DMS153 (cell line): ENCODE data around the gene ZDHHC14.
"Not testable (repeated sequence)": the region's sequence is repeated elsewhere in the genome, so short reads cannot be mapped to it uniquely, and the experiment has no call there.

ENCODE experiments used
- DNase-seq: peaks from one replicate; lab custom pipeline; 2025; lab: John Stamatoyannopoulos, UW

Gene ZDHHC14

GRCh38 chr6:157570752-157571151 lies 189.8 kb downstream of the ZDHHC14 start:
- DNase-seq = no peak

- DNase-seq = no peak
Observed at GRCh38 chr6:157571269-157571668, 190.3 kb downstream of the ZDHHC14 start.

DNA sequence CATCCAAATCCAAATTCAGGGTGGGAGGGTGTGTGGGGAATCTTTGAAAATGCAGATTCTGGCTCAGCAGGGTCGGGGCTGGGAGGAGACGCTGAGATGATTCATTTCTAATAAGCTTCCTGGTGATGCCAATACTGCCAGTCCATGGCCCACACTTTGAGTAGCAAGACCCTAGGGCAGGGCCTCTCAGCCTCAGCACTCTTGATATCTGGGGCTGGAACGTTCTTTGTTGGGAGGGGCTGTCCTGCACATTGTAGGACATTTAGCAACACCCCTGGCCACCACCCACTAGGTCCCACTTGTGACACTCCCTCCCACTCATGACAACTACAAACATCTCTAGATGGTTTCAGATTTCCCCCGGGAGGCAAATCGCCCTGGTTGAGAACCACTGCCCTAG lies 191.0 kb downstream of the ZDHHC14 start:
- DNase-seq = no peak

DNA sequence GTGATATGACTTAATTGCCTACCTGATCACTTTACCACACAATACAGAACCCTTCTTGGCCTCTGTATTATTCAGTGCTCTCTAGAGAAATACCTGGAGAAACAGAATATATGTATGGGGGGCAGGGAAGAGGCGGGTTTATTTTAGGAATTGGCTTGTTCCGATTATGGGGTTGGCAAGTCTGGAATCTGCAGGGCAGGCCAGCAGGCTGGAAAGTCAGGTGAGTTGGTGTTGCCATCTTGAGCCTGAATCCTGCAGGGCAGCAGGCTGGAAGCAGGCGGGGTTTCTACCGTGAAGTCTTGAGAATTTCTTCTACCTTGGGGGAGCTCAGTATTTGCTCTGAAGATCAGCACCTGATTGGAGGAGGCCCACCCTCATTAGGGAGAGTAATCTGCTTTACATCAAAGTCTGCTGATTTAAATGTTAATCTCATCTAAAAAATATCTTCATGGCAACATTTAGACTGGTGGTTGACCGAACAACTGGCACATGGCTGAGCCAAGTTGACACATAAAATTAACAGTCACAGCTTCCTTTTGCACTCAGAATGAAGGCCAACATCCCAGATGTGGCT lies 193.9 kb downstream of the ZDHHC14 start:
- no peak for DNase-seq

GRCh38 chr6:157575436-157576145 lies 194.6 kb downstream of the ZDHHC14 start:
- DNase-seq = no peak

GRCh38 chr6:157576991-157577390 lies 196.0 kb downstream of the ZDHHC14 start:
- DNase-seq = not testable (repeated sequence)

DNA sequence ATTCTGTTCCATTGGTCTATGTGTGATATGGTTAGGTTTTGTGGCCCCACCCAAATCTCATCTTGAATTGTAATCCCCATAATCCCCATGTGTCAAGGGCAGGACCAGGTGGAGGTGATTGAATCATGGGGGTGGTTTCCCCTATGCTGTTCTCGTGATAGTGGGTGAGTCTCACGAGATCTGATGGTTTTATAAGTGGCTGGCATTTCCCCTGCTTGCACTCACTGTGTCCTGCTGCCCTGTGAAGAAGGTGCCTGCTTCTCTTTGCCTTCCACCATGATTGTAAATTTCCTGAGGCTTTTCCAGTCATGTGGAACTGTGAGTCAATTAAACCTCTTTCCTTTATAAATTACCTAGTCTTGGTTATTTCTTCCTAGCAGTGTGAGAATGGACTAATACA lies 197.5 kb downstream of the ZDHHC14 start:
- DNase-seq = not testable (repeated sequence)

DNA sequence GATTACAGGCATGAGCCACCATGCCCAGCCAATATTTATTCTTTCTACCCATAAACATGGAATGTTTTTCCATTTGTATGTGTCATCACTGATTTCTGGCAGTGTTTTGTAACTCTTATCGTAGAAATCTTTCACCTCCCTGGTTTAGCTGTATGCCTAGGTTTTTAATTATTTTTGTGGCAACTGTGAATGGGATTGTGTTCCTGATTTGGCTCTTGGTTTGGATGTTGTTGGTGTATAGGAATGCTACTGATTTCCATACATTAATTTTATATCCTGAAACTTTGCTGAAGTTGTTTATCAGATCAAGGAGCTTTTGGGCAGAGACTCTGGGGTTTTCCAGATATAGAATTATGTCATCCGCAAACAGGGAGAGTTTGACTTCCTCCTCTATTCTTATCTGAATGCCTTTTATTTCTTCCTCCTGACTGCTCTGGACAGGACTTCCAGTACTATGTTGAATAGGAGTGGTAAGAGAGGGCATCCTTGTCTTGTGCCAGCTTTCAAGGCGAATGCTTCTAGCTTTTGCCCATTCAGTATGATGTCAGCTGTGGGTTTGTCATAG lies 198.6 kb downstream of the ZDHHC14 start:
- DNase-seq = no peak

DNA sequence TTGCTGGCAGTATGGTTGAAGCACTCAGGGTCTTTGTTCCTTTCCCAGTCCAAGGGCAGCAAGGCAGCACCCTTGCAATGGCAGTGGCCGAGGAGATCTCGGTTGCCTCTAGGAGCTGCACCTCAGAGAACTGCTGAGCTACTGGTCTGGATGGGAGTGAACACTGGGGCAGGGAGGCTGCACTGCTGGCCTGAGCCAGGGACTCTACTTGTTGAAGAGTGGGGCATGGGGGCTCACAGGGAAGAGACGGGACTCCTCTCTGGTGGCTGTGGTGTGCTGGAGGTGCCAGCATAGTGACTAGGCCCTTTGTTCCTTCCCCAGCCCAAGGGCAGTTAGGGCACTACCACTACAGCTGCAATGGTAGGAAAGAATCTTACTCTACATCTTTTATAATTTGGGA lies 203.0 kb downstream of the ZDHHC14 start:
- no peak for DNase-seq

DNA sequence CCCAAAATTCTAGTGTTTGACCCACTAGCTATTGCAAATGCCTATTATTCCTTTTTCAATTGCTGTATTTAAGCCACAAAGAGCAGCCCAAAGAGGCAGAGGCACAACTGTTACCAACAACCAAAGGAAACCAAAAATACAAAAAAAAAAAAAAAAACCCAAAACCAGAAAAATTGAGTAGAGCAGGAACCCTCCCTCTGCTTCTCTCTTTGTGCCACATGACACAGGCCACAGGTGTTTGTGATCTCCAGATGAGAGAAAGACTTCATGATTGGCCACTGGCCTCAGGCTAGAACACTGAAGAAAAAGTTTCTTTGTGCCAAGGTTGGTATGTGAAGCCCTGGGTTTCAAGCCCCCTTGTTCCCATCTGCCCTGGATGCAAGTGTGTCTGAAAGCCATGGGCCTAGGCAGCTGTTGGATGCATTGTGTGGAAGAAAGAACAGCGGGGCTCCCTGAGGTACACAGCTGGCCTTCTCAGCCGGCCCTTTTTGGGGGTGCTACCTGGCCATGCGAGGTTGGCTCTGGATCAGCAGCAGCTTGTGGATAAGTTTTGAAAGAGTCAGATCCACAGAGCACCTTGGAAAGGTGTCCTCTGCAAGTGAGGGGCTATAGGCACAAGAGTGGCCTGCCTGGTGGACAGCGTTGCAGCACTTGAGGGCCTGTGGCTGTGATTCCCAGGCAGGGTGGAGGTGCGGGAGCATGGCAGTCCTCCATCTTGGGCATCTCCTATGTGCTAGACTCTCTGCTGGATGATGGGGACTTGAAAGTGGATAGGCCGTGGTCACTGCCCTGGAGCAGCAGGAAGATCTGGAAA lies 204.5 kb downstream of the ZDHHC14 start:
- DNase-seq = no peak

GRCh38 chr6:157586088-157586414 lies 205.1 kb downstream of the ZDHHC14 start:
- DNase-seq = no peak

- no peak for DNase-seq
Observed at GRCh38 chr6:157586476-157587126, 205.6 kb downstream of the ZDHHC14 start.

DNA sequence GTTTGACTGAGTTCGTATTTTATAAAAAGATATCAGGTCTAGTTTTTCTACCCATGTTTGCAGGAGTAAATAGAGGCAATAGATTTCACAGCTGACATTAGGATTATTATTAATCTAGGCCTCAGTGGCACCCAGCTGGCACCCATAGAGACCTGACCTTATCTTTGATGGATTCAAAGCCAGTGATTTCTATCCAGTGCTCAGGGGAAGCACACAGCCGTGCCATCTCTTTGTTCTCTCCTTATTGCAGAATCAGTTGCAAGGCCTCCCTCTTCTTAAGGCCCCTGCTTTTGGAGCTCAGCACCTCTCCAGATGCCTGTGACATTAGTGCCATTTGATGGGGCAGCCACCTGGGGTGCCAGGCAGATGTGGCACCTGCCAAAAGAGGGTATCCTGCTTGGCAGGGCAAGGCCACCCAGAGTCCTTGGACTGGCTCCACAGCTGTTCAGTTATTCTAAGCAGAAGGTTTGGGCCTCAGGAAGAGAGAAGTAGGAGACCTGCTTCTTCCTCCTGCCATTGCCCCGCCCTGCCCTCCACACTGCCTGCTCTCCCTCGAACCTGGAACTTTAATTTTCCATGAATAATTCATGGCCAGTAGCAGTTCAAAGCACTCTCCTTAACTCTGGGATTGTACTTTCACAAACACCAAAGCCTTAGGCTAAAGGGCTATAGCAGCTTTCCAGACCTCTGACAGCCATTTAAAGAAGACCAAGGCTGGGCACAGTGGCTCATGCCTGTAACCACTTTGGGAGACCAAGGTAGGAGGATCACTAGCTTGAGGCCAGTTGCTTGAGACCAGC lies 206.3 kb downstream of the ZDHHC14 start:
- DNase-seq = no peak

DNA sequence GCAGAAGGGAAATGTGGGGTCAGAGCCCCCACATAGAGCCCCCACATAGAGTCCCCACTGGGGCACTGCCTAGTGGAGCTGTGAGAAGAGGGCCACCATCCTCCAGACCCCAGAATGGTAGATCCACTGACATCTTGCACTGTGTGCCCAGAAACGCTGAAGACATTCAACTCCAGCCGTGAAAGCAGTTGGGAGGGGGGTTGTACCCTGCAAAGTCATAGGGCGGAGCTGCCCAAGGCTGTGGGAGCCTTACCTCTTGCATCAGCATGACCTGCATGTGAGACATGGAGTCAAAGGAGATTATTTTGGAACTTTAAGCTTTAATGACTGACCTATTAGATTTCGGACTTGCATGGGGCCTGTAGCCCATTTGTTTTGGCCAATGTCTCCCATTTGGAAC lies 209.7 kb downstream of the ZDHHC14 start:
- DNase-seq = not testable (repeated sequence)

- DNase-seq = no peak
Observed at GRCh38 chr6:157592541-157592940, 211.6 kb downstream of the ZDHHC14 start.

- no peak for DNase-seq
Observed at GRCh38 chr6:157592980-157593379, 212.0 kb downstream of the ZDHHC14 start.

DNA sequence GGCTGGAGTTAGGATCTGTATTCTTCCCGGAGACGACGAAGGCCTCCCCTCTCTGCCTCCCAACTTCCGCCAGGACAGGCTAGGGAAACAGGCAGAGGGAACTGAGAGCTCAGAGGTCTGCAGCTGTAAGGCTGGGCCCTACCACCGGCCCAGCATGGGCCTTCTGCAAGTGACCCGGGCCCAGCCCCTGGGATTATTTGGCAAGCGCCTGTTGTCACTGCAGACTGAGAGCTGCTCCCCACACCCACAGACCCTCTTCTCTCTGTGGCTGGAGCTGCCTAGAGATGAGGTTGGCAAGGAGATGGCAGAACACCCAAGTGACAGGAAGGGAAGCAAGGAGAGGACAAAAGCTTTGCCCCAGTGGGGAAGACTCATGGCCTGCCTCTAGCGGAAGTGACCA lies 212.6 kb downstream of the ZDHHC14 start:
- no peak for DNase-seq

DNA sequence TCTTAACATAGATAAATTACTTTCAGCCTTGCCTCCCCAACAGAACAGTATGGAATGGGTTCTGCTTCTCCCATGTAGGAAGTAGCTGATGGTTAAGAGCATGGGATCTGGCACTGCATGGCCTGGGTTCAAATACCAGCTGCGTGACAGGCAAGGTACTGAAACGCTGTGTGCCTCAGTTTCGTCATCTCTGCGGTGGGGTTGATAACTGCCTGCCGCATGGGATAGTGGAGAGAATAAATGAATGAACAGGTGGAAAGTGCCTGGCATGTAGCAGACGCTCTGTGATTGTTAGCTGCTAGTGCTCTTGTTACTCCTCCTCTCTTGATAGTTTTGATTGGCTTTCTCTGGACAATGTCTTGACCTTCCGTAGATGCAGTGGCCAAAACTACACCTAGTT lies 213.3 kb downstream of the ZDHHC14 start:
- DNase-seq = no peak

DNA sequence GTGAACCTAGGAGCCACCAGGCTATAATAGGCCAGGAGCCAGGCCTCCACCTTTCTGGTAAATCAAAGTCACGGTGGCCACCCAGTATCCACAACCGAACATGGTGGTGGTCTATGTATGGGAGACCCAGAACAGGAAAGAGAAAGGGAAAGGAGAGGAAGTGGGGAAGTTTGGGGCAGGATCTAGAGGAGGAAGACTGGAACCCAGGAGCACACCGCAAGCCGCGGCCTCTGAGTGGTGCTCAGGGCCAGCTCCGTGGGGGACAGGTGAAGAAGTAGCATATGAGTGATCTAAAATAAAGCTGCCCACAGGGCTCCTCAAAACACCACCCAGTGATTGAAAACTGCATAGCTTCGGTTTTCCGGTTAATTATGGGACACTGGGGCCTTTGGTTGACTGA lies 214.8 kb downstream of the ZDHHC14 start:
- DNase-seq = no peak

DNA sequence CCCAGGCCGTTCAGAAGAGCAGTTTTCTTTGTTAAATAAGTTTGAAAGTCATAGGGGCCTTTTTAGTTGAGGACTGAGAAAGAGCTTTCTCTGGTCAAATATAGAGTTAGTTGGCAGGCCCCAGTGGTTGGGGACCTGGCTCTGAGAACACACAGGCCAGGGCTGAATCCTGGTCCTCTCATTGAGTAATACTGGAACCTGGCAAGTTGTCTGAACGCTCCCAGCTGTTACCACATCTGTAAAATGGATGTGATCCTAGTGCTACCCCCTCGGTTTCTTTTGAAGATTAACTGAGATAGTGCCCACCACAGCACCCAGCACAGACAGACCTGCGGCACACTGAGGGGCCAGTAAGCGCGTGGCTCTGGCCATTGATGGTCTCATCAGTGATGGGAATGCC lies 215.5 kb downstream of the ZDHHC14 start:
- no peak for DNase-seq

- no peak for DNase-seq
Observed at GRCh38 chr6:157596886-157597285, 215.9 kb downstream of the ZDHHC14 start.
